Small intestine (tissue), 7 donors: ENCODE data around the gene MIP. TPM values are rescaled to one million over a fixed set of nuclear protein-coding genes. Genes with fewer than 3 reads are reported as not detected.
A peak's percentile ranks its signal among the peaks of the same experiment; 100 is the strongest.

Source experiments
- DNase-seq, 2 donors: peaks; one replicate each; pipeline versions ENCODE4 v3.0.0 to v3.0.0-alpha.2; 2013
- FAIRE-seq: peaks from 2 replicates; lab custom pipeline; 2012; peaks lifted over from hg19 to GRCh38; lab: Jason Lieb, UNC
- H3K27ac ChIP-seq, 3 donors: one replicate each; pipeline ENCODE4 v1.5.1; 2013; ENCODE audit warnings: low read length in 2 of 3, mild to moderate bottlenecking in 2 of 3, control low read depth in 1 of 3, inconsistent platforms in 1 of 3, low read depth in 1 of 3, moderate library complexity in 1 of 3
- H3K27me3 ChIP-seq, 3 donors: one replicate each; pipeline ENCODE4 v1.6.1; 2013; ENCODE audit warnings: low read length in 3 of 3, inconsistent platforms in 1 of 3; ENCODE audit not compliant: control insufficient read depth in 3 of 3, insufficient read depth in 3 of 3
- H3K36me3 ChIP-seq, 3 donors: one replicate each; pipeline ENCODE4 v1.6.1; 2013; ENCODE audit warnings: low read length in 3 of 3, inconsistent platforms in 1 of 3, low read depth in 1 of 3, mild to moderate bottlenecking in 1 of 3, moderate library complexity in 1 of 3; ENCODE audit not compliant: control insufficient read depth in 3 of 3, insufficient read depth in 2 of 3
- H3K4me1 ChIP-seq, 3 donors: one replicate each; pipeline ENCODE4 v1.6.1; 2013; ENCODE audit warnings: low read length in 2 of 3, inconsistent platforms in 1 of 3, low read depth in 1 of 3, mild to moderate bottlenecking in 1 of 3, moderate library complexity in 1 of 3; ENCODE audit not compliant: control insufficient read depth in 3 of 3, insufficient read depth in 2 of 3
- H3K4me3 ChIP-seq, 3 donors: one replicate each; pipeline ENCODE4 v1.5.1; 2013; ENCODE audit warnings: low read length in 3 of 3, control low read depth in 1 of 3, inconsistent platforms in 1 of 3, low read depth in 1 of 3, mild to moderate bottlenecking in 1 of 3, moderate library complexity in 1 of 3
- H3K9me3 ChIP-seq, 2 donors: one replicate each; pipeline ENCODE4 v1.6.1; 2013; ENCODE audit warnings: low read depth in 1 of 2, low read length in 1 of 2; ENCODE audit not compliant: control insufficient read depth in 2 of 2, insufficient read depth in 1 of 2
- WGBS, 3 donors: extraction: QIAGEN DNeasy Blood & Tissue Kit; methylation state at CpG; one replicate each; pipeline ENCODE4 v1.1.7; 2013; 5-methylcytosine and 5-hydroxymethylcytosine counted together
- polyA plus RNA-seq, 4 donors: library from polyadenylated mRNA; stranded (reverse) in 3 of 4; unstranded in 1 of 4; fragments of 200-250 nt in 3 of 4; fragments of 120-200 nt in 1 of 4; gene quantifications; one replicate each; pipeline versions ENCODE4 v1.2.1 to v1.2.3, GENCODE V29; 2013
- donor health status: healthy with polysubstance abuse.
- donor health status: control.
- donor health status: control.
- donor health status: Bipolar disorder and iron deficiency.
- donor health status: healthy.

MIP gene
- polyA plus RNA-seq, 4 donors = 0.06 to 0.07 TPM; not detected in 2

- FAIRE-seq = no peak
- Histone ChIP-seq H3K4me1 (peaks cover 0 to 14% (median 4%) of the 10 kb centered on the region in 3 donors), H3K36me3 (no peaks in the 10 kb centered on the region), H3K27me3 (peaks cover 0 to 23% (median 1%) of the 10 kb centered on the region in 3 donors), H3K9me3 (peaks cover 0 to 22% of the 10 kb centered on the region in 2 donors), H3K27ac (no peak overlapping the region), H3K4me3 (no peak overlapping the region)
- peak; percentile 37 to 54 for DNase-seq
These were observed 35.9 kb upstream of the MIP start for GRCh38 chr12:56490360-56490759.

- Histone ChIP-seq H3K27ac (peak within 1 kb of the TSS in 1 of 3 donors; percentile 11), H3K9me3 (peaks cover 0 to 4% of the 10 kb centered on the region in 2 donors), H3K27me3 (peaks cover 0 to 23% (median 1%) of the 10 kb centered on the region in 3 donors), H3K36me3 (no peaks in the 10 kb centered on the region), H3K4me1 (peaks cover 0 to 14% (median 4%) of the 10 kb centered on the region in 3 donors), H3K4me3 (peak within 1 kb of the TSS; percentile 45 to 58 (median 49))
- FAIRE-seq (no peak), DNase-seq (peak; percentile 87 to 89)
- 16 to 22% (median 20%) methylated on average over 57 to 59 of the region's 59 CpGs for WGBS, 3 donors
These were observed 33.8 kb upstream of the MIP start, which contains the start of gene GLS2 for GRCh38 chr12:56488041-56488955. Gene GLS2, minus strand, starts transcription at chr12:56488161. Its CDS starts 43 bp downstream, at chr12:56488118.

GRCh38 chr12:56487448-56488040 is 33.1 kb upstream of the MIP start:
- DNase-seq = peak; percentile 34 to 69
- Histone ChIP-seq H3K4me3 (peak overlapping the region; percentile 45 to 58 (median 49)), H3K27ac (peak overlapping the region in 1 of 3 donors; percentile 11), H3K4me1 (peaks cover 0 to 14% (median 4%) of the 10 kb centered on the region in 3 donors), H3K36me3 (no peaks in the 10 kb centered on the region), H3K9me3 (peaks cover 0 to 4% of the 10 kb centered on the region in 2 donors), H3K27me3 (peaks cover 0 to 23% (median 1%) of the 10 kb centered on the region in 3 donors)
- 1 to 5% (median 5%) methylated on average over 43 to 44 of the region's 44 CpGs for WGBS, 3 donors
- no peak for FAIRE-seq

GRCh38 chr12:56486694-56487093 is 32.2 kb upstream of the MIP start:
- H3K4me3 ChIP-seq = no peak overlapping the region
- H3K27ac ChIP-seq = no peak overlapping the region
- H3K27me3 ChIP-seq = peaks cover 0 to 23% (median 1%) of the 10 kb centered on the region in 3 donors
- peaks cover 0 to 14% (median 4%) of the 10 kb centered on the region in 3 donors for H3K4me1 ChIP-seq
- H3K9me3 ChIP-seq = peaks cover 0 to 4% of the 10 kb centered on the region in 2 donors
- H3K36me3 ChIP-seq = no peaks in the 10 kb centered on the region
- no peak for FAIRE-seq
- WGBS, 3 donors = 84 to 87% (median 85%) methylated on average over 12 of the region's 12 CpGs
- DNase-seq = no peak

GRCh38 chr12:56484566-56484965 is 30.1 kb upstream of the MIP start:
- Histone ChIP-seq H3K27ac (no peak overlapping the region), H3K4me3 (no peak overlapping the region), H3K27me3 (peaks cover 0 to 20% (median 1%) of the 10 kb centered on the region in 3 donors), H3K36me3 (peaks cover 0 to 2% (median 0%) of the 10 kb centered on the region in 3 donors), H3K9me3 (peaks cover 0 to 4% of the 10 kb centered on the region in 2 donors), H3K4me1 (peaks cover 0 to 14% (median 4%) of the 10 kb centered on the region in 3 donors)
- 83 to 100% (median 97%) methylated on average over 1 of the region's 1 CpG for WGBS, 3 donors
- no peak for DNase-seq
- FAIRE-seq = no peak

GRCh38 chr12:56479625-56480024 is 25.2 kb upstream of the MIP start:
- no peak for DNase-seq
- Histone ChIP-seq H3K27ac (no peak overlapping the region), H3K9me3 (no peaks in the 10 kb centered on the region), H3K27me3 (no peaks in the 10 kb centered on the region), H3K36me3 (peaks cover 0 to 25% (median 0%) of the 10 kb centered on the region in 3 donors), H3K4me1 (no peaks in the 10 kb centered on the region), H3K4me3 (no peak overlapping the region)
- FAIRE-seq = no peak
- WGBS, 3 donors = 95 to 98% (median 96%) methylated on average over 7 of the region's 7 CpGs

GRCh38 chr12:56477521-56478225 is 23.2 kb upstream of the MIP start:
- 88 to 89% (median 88%) methylated on average over 5 to 6 of the region's 6 CpGs for WGBS, 3 donors
- no peaks in the 10 kb centered on the region for H3K9me3 ChIP-seq
- no peaks in the 10 kb centered on the region for H3K4me1 ChIP-seq
- H3K27ac ChIP-seq = no peak overlapping the region
- no peak for DNase-seq
- peaks cover 0 to 32% (median 0%) of the 10 kb centered on the region in 3 donors for H3K36me3 ChIP-seq
- FAIRE-seq = no peak
- no peaks in the 10 kb centered on the region for H3K27me3 ChIP-seq
- no peak overlapping the region for H3K4me3 ChIP-seq

- H3K9me3 ChIP-seq = no peaks in the 10 kb centered on the region
- DNase-seq (peak in 1 of 2 donors; percentile 11), FAIRE-seq (no peak)
- H3K27me3 ChIP-seq = no peaks in the 10 kb centered on the region
- no peaks in the 10 kb centered on the region for H3K4me1 ChIP-seq
- H3K4me3 ChIP-seq = no peak overlapping the region
- WGBS, 3 donors = 39 to 88% (median 86%) methylated on average over 1 of the region's 1 CpG
- H3K36me3 ChIP-seq = peaks cover 0 to 32% (median 0%) of the 10 kb centered on the region in 3 donors
- H3K27ac ChIP-seq = no peak overlapping the region
These were observed 22.5 kb upstream of the MIP start for GRCh38 chr12:56476972-56477432.
